ENCODE results near the gene LZIC.

LZIC gene

GRCh38 chr1:9886092-9886742 is 57.0 kb downstream of the LZIC start:
- ATAC-seq (ENCODE audit: insufficient read depth, low read depth), result no peak
- H4K20me1 ChIP-seq (ENCODE audit: insufficient read depth, low read length), result peaks cover 9% of the 10 kb centered on the region; the same call in 1 of the 2 replicates
- H2AFZ ChIP-seq (ENCODE audit: low read depth, low read length), result no peak overlapping the region
- H3K79me2 ChIP-seq (ENCODE audit: insufficient read depth, low read length), result no peaks in the 10 kb centered on the region
- H3K4me1 ChIP-seq (ENCODE audit: insufficient read depth, low read length), result peaks cover 11% of the 10 kb centered on the region
- H3K4me3 ChIP-seq (ENCODE audit: low read depth in 1 of 2, low read length in 2 of 2), result no peak overlapping the region
- H3K36me3 ChIP-seq (ENCODE audit: insufficient read depth, low read length), result no peaks in the 10 kb centered on the region
- TF ChIP-seq CTCF (IDR thresholded peaks at IDR 0.05; ENCODE audit: borderline replicate concordance, extremely low read depth, low read length, poor library complexity, severe bottlenecking), result no peak
- H3K27me3 ChIP-seq (ENCODE audit: insufficient read depth, low read length, poor library complexity), result no peaks in the 10 kb centered on the region
- no peak overlapping the region; the same call in 1 of the 2 replicates for H3K27ac ChIP-seq (ENCODE audit: low read length)
- H3K9me3 ChIP-seq (ENCODE audit: insufficient read depth, low read length, severe bottlenecking), result no peaks in the 10 kb centered on the region
- no peak overlapping the region for H3K9ac ChIP-seq (ENCODE audit: low read depth, low read length)
- H3K4me2 ChIP-seq (ENCODE audit: insufficient read depth, low read length), result no peak overlapping the region
- DNase-seq, result no peak

DNA sequence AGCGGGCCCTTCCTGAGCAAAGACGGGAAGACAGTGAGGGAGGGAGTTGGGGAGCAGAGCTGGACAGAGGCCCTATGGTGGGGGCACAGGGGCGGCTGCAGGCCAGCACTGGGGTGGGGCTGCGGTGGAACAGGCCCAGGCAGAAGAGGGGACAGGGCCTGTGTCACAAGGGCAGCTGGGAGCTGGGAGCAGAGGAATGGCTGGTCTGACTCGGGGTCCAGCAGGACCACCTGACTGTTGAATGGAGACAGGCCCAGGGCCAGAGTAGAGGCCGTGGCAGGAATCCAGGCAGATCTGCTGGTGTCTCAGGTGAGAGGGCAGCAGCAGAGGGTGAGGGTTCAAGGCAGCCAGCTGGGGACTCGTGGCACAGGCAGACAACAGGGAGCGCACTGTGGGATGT is 58.4 kb downstream of the LZIC start:
- Histone ChIP-seq H3K9me3 (ENCODE audit: insufficient read depth, low read length, severe bottlenecking) (no peaks in the 10 kb centered on the region), H2AFZ (ENCODE audit: low read depth, low read length) (no peak overlapping the region), H3K4me1 (ENCODE audit: insufficient read depth, low read length) (peaks cover 11% of the 10 kb centered on the region), H4K20me1 (ENCODE audit: insufficient read depth, low read length) (peaks cover 9% of the 10 kb centered on the region; the same call in 1 of the 2 replicates), H3K27me3 (ENCODE audit: insufficient read depth, low read length, poor library complexity) (no peaks in the 10 kb centered on the region), H3K4me3 (ENCODE audit: low read depth in 1 of 2, low read length in 2 of 2) (no peak overlapping the region), H3K27ac (ENCODE audit: low read length) (no peak overlapping the region), H3K4me2 (ENCODE audit: insufficient read depth, low read length) (no peak overlapping the region), H3K36me3 (ENCODE audit: insufficient read depth, low read length) (no peaks in the 10 kb centered on the region), H3K79me2 (ENCODE audit: insufficient read depth, low read length) (no peaks in the 10 kb centered on the region), H3K9ac (ENCODE audit: low read depth, low read length) (no peak overlapping the region)
- no peak for TF ChIP-seq EZH2 (IDR thresholded peaks at IDR 0.05; ENCODE audit: borderline replicate concordance, low read depth, low read length, severe bottlenecking)
- TF ChIP-seq CTCF (IDR thresholded peaks at IDR 0.05; ENCODE audit: borderline replicate concordance, extremely low read depth, low read length, poor library complexity, severe bottlenecking), result no peak
- ATAC-seq (ENCODE audit: insufficient read depth, low read depth) (no peak), DNase-seq (no peak)

DNA sequence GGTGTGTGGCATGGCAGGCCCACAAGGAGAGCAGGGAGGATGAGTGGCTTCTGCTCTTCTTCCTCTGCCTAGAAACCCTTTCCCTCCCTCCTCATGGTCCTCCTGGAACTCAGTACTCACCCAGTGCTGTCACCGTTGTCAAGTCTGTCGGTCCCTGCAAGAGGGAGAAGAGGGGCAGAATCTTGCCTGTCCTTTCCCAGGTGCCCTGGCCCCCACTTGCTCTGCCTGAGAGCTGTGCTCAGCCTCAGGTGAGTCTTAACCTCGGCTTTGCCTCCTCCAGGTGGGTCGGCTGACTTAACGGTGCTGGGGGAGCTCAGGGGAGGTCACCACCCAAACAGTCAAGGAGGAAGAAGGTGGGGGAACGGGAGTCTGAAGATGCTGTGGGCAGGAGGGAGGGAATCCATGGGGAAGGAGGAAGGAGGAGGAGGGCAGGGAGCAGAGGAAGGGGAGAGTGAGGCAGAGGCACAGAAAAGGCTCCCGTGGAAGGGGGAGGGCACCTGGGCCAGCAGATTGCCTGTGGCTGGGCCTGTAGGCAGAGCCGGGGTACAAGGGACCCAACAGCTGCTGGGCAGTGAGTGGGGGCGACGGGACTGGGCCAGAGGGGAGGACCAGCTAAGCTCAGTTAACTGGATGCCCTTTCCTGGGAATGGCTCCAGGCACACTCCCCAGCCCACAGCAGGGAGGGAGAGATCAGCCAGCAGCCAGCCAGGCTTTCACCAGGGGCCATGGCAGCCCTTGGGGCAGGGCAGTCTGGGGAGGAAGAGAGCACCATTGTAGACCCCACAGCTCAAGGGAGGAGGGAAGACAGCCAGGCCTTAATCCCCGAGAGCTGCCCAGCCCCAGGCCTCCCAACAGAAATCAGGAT is 59.4 kb downstream of the LZIC start:
- Histone ChIP-seq H2AFZ (ENCODE audit: low read depth, low read length) (no peak overlapping the region), H3K4me1 (ENCODE audit: insufficient read depth, low read length) (peaks cover 11% of the 10 kb centered on the region), H3K27ac (ENCODE audit: low read length) (no peak overlapping the region), H3K4me2 (ENCODE audit: insufficient read depth, low read length) (no peak overlapping the region), H3K9me3 (ENCODE audit: insufficient read depth, low read length, severe bottlenecking) (no peaks in the 10 kb centered on the region), H3K4me3 (ENCODE audit: low read depth in 1 of 2, low read length in 2 of 2) (no peak overlapping the region), H3K27me3 (ENCODE audit: insufficient read depth, low read length, poor library complexity) (no peaks in the 10 kb centered on the region), H3K36me3 (ENCODE audit: insufficient read depth, low read length) (no peaks in the 10 kb centered on the region), H3K9ac (ENCODE audit: low read depth, low read length) (no peak overlapping the region), H4K20me1 (ENCODE audit: insufficient read depth, low read length) (peaks cover 9% of the 10 kb centered on the region; the same call in 1 of the 2 replicates), H3K79me2 (ENCODE audit: insufficient read depth, low read length) (no peaks in the 10 kb centered on the region)
- ATAC-seq (ENCODE audit: insufficient read depth, low read depth) (no peak), DNase-seq (no peak)
- no peak for TF ChIP-seq CTCF (IDR thresholded peaks at IDR 0.05; ENCODE audit: borderline replicate concordance, extremely low read depth, low read length, poor library complexity, severe bottlenecking)

Measured in DND-41 (cell line).